Esophagus mucosa (tissue), 1 donor: ENCODE measurements around the gene RMRP. TPM values are rescaled to one million over a fixed set of nuclear protein-coding genes. Genes with fewer than 3 reads are reported as not detected.
A peak's percentile ranks its signal among the peaks of the same experiment; 100 is the strongest.
"Not testable (repeated sequence)": the region's sequence is repeated elsewhere in the genome, so short reads cannot be mapped to it uniquely, and the experiment has no call there.

ENCODE experiments used
- ATAC-seq: fragments of 200-7000 bp; cut with Tn5 transposase; one replicate; pipeline ENCODE4 v1.9.1; 2020
- total RNA-seq: library from RNA; stranded (reverse); gene quantifications from one replicate; pipeline ENCODE4 v1.2.4, GENCODE V29; 2023
- donor health status: DM: yes; HTN: yes; CAD: no.

The RMRP gene
- total RNA-seq, 1 donor from 2014 or later, result 5,550 TPM

DNA sequence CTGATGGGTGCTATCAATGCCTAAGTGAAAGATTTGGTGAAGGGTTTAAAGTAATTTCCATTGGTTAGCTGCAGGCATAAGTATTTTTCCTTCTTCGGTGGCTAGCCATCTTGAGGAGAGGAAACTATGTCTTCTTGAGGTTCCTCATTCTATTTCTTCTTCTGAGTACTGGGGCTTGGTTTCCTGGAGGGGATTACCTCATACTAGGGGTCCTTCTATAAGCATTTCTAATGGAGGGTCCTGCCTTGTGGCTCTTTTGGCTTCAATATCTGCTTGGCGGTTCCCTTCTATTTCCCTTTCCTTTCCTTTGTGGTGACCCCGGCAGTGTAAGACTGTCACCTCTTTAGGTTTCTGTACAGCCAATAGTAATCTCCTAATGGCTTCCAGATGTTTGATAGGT lies 16.3 kb downstream of the RMRP start:
- not testable (repeated sequence) for ATAC-seq

DNA sequence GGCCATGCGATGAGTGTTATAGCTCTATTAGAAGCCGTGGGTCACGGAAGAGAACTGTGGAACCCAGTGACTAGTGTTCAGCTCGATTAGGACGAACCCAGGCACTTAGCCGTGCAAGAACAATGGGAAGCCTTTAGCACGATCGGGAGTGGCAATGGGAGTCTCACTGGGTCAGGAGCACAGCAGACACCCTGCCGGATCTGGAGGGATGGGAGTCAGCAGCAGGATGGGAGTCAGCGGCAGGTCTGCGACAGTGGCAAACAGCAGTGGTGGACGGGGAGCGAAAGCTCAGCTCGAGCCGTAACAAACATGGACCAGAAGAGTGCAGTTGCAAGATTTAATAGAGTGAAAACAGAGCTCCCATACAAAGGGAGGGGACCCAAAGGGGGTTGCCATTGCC lies 17.4 kb downstream of the RMRP start:
- ATAC-seq, result not testable (repeated sequence)

DNA sequence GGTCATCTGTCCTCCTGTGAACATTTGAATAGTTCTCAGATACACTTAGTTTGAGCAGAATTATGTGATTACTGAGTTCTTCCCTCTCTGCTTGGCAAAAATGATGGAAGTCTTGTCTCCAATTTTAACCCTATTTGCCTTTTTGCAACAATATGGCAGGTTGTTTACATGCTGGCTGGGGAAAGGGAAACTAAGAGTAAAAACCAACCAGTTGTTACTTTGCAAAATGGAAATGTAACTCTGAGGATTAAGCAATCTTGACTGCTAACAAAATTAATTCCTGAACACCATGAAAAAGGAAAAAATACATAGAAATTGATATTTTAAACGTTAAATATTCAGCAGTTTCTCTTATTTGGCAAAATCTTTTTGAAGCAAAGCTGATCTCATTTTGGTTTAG lies 18.2 kb downstream of the RMRP start:
- ATAC-seq, result no peak

DNA sequence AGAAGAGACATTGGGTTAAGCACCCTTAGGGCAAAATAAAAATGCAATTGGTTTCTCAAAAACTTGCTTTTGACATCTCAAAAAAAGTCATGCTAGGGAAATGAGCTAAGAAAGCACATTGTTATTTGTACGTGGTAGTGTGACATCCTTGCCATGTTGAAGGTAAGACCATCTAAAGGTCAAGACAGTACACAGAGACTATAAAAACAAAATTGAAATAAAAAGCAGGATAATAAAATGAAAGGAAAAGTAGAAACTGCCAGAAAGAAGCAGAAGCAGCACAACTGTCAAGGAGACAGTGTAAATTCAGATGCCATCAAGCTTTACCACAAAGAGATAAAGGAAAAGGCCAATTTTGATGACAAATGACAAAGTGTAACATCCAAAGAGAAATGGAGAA lies 18.6 kb downstream of the RMRP start:
- ATAC-seq, result not testable (repeated sequence)

DNA sequence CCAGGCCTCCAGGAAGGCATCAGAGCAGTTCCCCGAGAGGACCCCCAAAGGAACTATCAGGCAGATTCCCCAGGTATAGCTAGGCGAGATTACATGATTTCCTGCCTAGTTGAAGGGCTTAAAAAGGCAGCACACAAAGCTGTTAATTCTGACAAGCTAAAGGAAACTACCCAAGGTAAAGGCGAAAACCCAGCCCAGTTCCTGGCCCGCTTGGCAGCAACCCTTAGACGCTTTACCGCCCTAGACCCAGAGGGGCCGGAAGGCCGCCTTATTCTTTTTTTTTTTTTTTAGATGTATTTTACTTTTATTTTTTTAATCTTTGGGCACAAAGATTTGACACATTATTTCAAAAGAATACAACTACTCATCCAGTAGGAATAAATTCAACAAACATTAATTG lies 19.1 kb downstream of the RMRP start:
- not testable (repeated sequence) for ATAC-seq

DNA sequence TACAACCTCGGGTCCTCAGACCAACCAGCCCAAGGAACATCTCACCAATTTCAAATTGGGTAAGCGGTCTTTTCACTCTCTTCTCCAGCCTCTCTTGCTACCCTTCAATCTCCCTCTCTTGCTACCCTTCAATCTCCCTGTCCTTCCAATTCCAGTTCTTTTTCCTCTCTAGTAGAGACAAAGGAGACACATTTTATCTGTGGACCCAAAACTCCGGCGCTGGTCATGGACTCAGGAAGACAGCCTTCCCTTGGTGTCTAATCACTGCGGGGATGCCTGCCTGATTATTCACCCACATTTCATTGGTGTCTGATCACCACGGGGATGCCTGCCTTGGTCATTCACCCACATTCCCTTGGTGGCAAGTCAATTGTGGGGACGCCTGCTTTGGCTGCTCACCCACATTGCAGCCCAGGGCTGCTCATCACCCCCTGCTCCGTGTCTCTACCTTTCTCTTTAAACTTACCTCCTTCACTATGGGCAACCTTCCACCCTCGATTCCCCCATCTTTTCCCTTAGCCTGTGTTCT lies 20.3 kb downstream of the RMRP start:
- ATAC-seq, result not testable (repeated sequence)

DNA sequence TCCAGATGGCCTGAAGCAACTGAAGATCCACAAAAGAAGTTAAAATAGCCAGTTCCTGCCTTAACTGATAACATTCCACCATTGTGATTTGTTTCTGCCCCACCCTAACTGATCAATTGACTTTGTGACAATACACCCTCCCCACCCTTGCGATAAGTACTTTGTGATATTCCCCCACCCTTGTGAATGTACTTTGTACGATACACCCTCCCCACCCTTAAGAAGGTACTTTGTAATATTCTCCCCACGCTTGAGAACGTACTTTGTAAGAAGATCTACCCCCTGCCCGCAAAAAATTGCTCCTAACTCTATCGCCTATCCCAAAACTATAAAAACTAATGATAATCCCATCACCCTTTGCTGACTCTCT lies 21.0 kb downstream of the RMRP start:
- ATAC-seq, result not testable (repeated sequence)

DNA sequence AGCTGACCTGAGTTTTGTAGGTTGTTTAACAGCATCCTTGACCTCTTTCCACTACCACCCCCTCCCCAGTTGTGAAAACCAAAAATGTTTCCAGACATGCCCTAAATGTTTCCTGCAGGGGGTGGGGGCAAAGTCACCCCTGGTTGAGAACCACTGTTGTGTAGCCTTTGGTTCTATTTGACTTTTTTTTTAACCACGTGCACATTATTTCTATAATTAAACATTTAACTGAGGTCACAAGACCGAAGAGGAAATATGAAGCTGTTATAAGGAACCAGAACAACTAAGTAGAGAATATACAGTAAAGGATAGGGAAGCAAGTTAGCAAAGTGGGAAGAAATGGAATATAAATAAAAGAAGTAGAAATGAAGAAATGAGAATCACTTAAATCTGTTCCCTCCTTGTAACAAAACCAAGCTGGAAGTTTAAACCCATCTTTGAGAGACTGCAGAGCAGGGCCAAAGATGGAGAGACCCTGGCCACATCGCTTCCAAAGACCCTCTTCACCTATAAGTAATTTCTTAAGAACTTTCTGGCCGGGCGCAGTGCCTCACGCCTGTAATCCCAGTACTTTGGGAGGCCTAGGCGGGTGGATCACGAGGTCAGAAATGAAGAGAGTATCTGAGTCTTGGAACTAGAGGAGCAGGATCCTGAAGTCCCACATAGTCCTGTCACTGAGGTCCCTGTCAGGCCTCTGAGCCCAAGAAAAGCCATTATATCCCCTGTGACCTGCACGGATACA lies 21.5 kb downstream of the RMRP start:
- ATAC-seq, result no peak

DNA sequence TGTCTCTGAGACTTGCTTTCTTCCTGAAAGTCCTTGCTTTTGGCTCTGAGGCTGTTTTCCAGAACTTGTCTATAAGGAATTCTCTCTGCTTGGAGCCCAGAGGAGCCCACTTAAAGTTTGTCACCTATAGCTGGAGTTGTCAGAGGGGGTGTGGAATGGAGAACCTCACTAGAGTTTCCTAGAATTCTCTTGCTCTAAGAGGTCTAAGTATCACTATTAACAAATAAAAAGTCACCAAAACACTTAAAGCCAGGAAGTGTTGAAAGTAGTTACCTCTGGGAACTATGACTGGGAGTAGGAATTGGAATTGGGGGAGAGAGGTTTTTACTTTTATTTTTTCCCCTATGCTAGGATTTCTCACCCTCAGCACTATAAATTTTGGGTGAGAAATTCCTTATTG lies 22.1 kb downstream of the RMRP start:
- ATAC-seq, result no peak

DNA sequence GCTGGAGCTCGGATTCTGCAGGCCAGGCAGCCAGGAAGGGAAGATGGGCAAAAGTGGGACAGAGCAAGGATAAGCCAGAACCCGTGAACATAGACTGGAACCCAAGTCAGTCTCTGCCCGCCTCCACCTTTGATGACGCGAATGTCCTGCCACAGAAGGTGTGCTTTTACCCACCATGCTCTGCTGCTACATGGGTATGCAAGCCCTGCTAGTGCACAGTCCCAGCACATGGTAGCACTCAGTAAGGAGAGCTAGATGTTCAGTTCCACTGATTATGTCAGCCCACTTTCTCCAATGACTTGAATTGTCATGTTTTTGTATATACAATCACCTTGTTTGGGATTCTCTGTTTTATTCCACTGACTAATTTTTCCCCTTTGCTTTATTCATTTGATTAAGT lies 28.2 kb downstream of the RMRP start:
- ATAC-seq, result no peak

DNA sequence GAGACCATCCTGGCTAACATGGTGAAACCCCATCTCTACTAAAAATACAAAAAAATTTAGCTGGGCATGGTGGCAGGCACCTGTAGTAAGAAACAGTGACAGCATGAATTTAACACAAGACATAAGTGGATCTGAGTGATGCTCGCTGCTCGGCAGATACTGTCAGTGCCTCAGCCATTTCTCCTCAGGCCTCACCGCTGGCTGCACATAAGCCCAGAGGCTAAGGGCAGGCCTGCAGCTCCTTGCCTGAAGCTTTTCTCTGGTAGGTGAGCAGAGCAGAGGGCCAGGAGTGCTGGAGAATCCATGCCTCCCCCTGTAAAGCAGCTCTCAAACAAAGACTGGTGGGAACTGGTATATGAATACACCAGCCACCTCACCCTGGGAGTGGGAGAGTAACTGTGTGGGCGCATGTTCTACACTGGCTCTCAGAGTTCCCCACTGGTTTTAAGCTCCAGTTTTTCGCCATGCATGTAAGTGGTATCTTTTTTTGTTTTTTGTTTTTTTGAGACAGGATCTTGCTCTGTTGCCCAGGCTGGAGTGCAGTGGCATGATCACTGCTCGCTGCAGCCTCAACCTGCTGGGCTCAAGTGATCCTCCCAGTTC lies 29.3 kb downstream of the RMRP start:
- no peak for ATAC-seq

DNA sequence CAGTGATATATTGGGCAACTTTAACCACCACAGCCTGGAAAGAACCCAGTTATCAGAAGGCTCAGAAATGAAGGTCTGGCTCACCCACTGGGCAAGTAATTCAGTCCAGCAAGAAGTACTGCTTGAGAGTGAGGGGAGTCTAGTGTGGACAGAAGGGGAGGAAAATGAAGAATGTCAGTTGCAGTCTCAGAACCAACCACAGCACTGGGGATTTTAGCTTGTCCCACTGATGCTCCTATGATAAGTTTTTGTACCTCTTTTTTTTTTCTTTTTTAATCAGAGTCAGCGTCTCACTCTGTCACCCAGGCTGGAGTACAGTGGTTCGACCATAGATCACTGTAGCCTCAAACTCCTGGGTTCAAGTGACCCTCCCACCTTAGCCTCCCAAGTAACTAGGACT lies 30.2 kb downstream of the RMRP start:
- no peak for ATAC-seq

DNA sequence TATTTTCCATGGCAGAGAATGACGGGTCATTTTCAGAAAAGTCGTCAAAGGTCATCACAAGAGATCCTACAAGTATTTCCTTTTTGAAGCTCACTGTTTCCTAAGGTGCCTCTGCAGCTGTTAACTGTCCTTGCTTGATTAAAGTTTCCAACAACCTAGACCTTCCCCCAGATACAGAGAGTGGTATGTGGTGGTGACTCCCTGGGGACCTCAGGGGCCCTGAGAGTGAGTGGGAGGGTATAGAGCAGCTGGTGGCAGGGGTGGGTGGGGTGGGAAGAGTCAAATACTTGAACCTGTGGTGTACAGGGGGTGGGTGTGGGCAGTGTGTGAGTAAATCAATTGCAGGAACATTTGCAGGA lies 38.0 kb downstream of the RMRP start:
- no peak for ATAC-seq

DNA sequence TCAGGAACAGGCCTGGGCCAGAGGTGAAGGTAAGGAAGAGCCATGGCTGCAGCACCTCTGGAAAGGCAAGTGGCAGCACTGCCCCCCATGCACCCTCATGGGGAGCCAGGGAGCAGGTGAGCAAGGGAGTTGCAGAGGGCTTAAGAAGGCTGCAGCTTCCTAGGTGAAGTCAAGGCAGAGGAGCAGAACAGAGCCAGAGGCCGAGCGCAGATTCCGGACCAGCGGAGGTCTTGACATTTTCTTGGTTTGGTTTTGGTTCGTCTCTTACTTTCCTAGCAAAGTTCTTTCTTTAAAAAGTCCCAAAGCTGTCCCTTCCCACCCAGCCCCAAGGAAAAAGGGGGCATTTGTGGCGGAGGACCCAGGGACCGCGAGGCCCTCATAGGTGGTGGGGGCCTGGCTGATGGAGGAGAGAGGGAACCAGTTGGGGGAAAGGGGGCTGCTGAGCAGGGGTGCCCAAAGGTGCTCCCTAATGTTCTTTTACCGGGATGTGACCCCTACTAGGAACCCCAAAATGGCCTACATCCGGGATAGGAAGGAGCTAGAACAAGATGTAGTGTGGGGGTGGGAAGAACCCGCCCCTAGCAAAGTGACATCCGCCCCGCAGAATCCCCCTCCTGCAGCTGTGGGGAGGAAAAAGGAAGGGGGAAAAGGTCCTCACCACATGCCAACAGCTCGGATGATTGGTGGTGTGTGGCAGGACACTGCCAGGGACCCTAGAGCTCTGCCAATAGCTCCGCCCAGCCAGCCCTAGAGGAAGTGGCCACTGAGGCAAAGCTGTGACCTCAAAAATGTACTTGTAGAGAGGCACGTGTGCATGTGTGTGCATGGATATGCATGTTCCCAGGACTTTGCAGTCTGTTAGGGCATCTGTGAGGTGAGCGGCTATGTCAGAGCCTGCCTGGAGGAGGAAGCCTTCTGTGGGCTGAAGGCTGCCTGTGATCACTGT lies 38.7 kb downstream of the RMRP start:
- ATAC-seq, result peak; percentile 40

DNA sequence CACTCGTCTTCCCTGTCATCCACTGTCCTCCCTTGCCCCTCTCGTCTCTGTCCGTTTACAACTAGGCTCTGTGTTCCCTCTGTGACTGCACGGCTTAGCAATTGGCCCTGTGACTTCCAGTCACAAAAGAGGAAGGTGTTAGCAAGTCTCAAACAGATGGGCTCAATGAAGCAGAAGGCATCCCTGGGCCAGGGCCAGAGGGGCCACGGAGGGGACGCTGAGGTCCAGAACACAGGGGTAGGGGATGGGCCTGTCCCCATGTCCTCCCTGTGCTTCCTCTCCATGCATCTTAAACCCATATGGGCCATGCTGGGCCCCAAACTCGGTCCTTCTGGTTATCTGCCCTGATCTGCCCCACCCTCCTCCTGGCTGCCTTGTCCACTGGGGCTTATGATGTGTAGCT lies 39.5 kb downstream of the RMRP start, which contains the start of gene CD72:
Gene CD72 (minus strand): TSS at position 89 of the 403 bp plus-strand sequence. CDS start 110 bp downstream, outside the sequence.
- ATAC-seq, result peak; percentile 8

DNA sequence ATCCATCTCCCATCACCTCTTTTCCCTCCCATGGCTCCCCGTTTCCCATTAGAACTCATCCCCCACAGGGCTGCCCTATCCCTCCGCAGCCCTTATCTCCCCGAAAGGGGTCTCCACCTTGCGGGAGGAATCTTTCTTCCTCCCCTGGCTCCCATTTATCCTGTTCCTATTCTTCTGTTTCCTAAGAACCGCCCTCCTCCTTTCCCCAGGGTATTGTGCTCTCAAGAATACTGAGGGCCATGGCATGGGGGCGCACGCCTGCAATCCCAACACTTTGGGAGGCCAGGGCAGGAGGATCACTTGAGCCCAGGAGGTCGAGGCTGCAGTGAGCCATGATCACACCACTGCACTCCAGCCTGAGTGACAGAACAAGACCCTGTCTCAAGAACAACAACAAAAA lies 40.3 kb downstream of the RMRP start:
- ATAC-seq, result no peak

DNA sequence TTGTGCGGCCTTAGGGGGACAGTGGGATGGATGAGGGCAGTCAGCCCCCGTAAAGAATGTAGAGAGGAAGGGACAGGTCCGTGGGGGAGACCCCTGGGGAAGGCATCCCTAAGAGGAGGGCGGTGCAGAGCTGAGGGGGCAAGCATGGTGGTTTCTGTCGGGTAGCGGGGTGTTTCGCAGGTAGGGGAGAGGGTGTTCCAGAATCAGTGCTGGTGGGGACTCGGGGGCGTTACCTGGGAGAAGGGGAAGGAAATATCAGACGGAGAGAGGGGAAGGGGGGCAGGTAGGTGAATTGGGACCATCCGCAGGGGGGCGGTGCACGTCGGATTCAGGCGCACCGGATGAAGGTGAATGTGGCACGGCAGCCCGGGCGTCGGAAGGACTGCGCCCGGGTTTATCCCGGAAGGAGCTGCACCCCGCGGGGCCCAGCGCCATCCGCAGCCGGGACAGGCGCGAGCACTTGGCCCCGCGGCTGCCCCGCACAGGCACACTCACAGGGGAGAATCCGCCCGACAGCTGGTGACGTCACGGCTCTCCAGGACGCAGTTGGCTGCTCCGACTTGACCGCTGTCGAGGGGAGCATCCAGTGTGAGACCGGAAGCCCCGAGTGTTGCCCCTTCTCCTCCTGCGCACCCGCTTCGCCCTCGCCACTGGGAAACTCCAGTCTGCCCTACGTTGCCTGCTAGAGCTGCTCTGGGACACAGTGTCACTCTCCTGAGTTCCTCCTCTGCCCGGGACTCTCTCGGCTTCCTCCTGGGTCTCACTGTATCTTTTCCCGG lies 40.9 kb downstream of the RMRP start:
- ATAC-seq, result peak; percentile 55

DNA sequence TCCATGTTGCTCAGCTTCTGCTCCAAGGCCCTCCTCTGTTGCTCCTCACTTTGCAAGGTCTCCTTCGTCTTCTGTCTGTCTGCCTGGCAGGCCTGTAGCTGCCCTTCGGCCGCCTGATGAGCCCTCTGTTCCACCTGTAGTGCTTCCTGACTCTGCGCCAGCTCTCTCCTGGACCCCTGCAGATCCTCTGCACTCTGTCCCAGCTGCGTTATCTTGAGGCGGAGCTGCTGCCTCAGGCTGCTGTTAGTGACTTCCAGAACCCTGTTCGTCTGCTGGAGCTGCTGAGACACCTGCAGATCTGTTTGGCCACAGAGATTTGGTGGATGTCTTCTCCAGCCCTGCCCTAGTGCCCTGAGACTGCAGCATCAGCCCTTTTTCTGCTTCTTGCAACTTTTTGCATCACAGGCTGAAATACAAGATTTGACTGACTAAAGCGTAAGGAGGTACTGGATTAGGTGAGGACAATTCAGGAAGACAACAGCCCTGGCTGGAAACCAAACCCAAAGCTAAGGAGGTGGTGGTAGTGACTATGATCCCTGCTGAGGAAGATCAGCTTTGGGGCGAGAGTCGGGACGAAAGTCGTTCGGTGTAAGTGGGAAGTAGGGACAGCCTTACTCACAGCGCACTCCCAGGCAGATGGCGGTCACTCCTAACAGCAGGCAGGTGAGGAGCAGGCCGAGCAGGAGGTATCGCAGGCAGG lies 41.7 kb downstream of the RMRP start:
- ATAC-seq, result no peak

DNA sequence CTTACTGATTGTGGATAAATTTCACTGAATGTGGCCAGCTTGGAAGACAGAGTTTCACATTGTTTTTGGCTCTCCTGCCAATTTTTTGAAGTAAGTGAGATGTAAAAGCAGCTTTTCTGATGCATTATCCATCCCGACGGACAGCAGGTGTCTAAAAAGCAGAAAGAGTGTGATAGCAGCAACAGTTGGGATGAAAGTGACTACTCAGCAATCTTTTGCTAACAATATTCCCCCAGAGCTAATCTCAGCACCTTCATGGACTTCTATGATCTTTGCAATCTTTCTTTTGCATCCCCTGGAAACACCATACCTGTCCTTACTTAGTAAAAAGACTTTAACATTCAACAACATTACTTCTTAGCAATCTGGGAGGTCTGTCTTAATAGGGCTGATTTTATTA lies 45.0 kb downstream of the RMRP start:
- ATAC-seq, result no peak

DNA sequence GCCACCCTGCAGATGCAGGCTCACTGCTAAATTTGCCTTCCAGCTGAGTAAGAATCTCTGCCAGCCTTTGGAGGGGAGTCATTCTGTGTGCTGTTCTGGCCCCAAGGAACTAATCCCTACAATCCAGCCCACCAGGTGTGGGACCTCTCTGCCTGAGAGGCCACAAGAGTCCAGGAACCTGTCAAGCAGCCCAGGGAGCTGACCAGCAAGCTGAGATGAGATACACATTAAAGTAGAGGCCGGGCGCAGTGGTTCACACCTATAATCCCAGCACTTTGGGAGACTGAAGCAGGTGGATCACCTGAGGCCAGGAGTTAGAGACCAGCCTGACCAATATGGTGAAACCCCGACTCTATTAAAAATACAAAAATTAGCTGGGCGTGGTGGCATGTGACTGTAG lies 45.8 kb downstream of the RMRP start:
- ATAC-seq, result not testable (repeated sequence)

DNA sequence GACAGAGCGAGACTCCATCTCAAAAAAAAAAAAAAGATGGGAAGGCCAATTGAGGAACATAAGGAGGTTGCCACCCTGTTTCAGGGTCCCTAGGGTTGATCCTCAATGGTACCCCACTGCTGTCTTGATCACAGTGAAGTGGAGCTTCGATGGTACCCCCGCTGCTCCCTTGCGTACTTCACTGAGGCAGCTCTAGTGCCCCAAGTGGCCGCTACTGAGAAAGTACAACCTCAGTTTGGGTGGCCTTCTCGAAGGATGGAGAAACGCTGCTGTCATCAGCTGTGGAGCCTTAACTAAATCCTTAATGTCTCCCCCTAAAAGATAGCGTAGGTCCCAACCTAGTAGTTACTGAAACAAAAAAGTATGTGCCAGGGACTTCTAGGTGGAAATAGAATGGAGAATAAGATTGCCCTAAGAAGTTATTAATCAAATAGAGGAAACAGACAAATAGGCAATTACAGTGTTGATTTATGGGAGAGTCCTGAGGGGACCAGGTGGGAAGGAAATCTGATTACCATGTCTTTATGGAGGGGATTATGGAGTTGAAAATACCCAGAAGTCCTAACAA lies 46.5 kb downstream of the RMRP start:
- peak; percentile 27 for ATAC-seq
